ENCODE results near the gene DPP10.

DNA sequence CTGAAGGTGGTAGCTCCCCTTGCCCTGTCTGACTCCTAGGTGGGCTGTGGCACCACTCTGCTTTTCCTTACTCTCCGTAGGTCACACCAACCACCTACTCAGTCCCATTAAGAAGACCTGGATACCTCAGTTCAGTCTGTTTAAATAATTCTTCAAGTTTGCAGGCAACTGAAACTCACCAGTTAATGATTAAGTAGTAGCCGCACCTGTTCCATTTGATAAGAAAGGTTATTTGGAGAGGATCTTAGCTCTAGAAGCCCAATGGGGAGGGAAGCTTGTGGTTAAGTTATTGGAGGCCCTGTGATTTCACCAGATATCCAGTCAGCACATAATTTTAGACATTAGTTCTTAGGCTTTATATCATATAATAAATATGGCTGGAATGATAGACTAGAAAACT is 1193.0 kb downstream of the DPP10 start:
- TF ChIP-seq, protein P1, sequence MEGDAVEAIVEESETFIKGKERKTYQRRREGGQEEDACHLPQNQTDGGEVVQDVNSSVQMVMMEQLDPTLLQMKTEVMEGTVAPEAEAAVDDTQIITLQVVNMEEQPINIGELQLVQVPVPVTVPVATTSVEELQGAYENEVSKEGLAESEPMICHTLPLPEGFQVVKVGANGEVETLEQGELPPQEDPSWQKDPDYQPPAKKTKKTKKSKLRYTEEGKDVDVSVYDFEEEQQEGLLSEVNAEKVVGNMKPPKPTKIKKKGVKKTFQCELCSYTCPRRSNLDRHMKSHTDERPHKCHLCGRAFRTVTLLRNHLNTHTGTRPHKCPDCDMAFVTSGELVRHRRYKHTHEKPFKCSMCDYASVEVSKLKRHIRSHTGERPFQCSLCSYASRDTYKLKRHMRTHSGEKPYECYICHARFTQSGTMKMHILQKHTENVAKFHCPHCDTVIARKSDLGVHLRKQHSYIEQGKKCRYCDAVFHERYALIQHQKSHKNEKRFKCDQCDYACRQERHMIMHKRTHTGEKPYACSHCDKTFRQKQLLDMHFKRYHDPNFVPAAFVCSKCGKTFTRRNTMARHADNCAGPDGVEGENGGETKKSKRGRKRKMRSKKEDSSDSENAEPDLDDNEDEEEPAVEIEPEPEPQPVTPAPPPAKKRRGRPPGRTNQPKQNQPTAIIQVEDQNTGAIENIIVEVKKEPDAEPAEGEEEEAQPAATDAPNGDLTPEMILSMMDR (IDR thresholded peaks at IDR 0.05 in 8 of 11, conservative IDR thresholded peaks at IDR 0.05 in 3 of 11) = no peak
- no peak for TF ChIP-seq POLR2A (IDR thresholded peaks at IDR 0.05)
